22Rv1 (cell line): ENCODE results near the gene COL6A3.

ENCODE experiments used
- H3K27ac ChIP-seq: fragments of 450-650 bp; 2 replicates; pipeline ENCODE4 v1.5.1; 2017
- CTCF ChIP-seq: fragments of 450-650 bp; IDR thresholded peaks from 2 replicates; pipeline ENCODE4 v1.5.1; 2017; ENCODE audit warnings: mild to moderate bottlenecking
- ZFX ChIP-seq: fragments of 450-650 bp; IDR thresholded peaks from 2 replicates; pipeline ENCODE4 v1.6.1; 2017; ENCODE audit warnings: antibody characterized with exemption, borderline replicate concordance

The COL6A3 gene

GRCh38 chr2:237383991-237384671 lies 29.8 kb downstream of the COL6A3 start:
- TF ChIP-seq CTCF, result no peak
- no peak overlapping the region for H3K27ac ChIP-seq

- H3K27ac ChIP-seq, result no peak overlapping the region
- TF ChIP-seq CTCF (no peak), ZFX (no peak)
These were observed 33.2 kb downstream of the COL6A3 start for GRCh38 chr2:237380768-237381167.

GRCh38 chr2:237379636-237380035 lies 34.3 kb downstream of the COL6A3 start:
- TF ChIP-seq ZFX (no peak), CTCF (no peak)
- no peak overlapping the region for H3K27ac ChIP-seq

- TF ChIP-seq ZFX (no peak), CTCF (no peak)
- H3K27ac ChIP-seq, result no peak overlapping the region
These were observed 35.3 kb downstream of the COL6A3 start for GRCh38 chr2:237378650-237379049.

- no peak for TF ChIP-seq CTCF
- no peak for TF ChIP-seq ZFX
- no peak overlapping the region for H3K27ac ChIP-seq
These were observed 39.5 kb downstream of the COL6A3 start for GRCh38 chr2:237374284-237375060.

GRCh38 chr2:237371856-237372255 lies 42.1 kb downstream of the COL6A3 start:
- no peak overlapping the region for H3K27ac ChIP-seq
- TF ChIP-seq ZFX, result no peak
- no peak for TF ChIP-seq CTCF

GRCh38 chr2:237365671-237366070 lies 48.3 kb downstream of the COL6A3 start:
- TF ChIP-seq ZFX, result no peak
- TF ChIP-seq CTCF, result no peak
- no peak overlapping the region for H3K27ac ChIP-seq
